ENCODE data around the gene PTPRG.

PTPRG gene

GRCh38 chr3:61625429-61625828 lies 64.1 kb downstream of the PTPRG start:
- no peak for DNase-seq

GRCh38 chr3:61626484-61626883 lies 65.1 kb downstream of the PTPRG start:
- no peak for DNase-seq

- DNase-seq: no peak
Observed at GRCh38 chr3:61627768-61628185, 66.4 kb downstream of the PTPRG start.

GRCh38 chr3:61628636-61629035 lies 67.3 kb downstream of the PTPRG start:
- no peak for DNase-seq

DNA sequence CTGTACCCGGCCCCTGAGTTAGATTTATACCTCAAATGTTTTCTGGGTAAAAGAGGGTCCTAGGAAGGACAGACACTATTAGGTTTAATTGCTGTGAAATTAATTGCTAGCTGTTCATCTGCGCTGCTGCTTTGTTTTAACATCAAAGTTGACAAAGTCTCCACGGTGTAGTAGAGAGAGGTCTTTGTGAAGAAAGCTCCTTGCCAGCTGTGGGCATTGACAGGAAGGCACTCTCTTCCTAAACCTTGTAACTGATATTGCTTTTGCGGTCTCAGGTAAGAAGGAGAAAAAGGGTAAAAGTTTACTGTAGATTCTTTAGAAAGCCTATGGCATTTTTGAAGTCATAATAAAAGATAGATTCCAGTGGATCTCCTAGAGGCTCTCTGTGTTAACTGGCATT lies 68.1 kb downstream of the PTPRG start:
- DNase-seq: no peak

DNA sequence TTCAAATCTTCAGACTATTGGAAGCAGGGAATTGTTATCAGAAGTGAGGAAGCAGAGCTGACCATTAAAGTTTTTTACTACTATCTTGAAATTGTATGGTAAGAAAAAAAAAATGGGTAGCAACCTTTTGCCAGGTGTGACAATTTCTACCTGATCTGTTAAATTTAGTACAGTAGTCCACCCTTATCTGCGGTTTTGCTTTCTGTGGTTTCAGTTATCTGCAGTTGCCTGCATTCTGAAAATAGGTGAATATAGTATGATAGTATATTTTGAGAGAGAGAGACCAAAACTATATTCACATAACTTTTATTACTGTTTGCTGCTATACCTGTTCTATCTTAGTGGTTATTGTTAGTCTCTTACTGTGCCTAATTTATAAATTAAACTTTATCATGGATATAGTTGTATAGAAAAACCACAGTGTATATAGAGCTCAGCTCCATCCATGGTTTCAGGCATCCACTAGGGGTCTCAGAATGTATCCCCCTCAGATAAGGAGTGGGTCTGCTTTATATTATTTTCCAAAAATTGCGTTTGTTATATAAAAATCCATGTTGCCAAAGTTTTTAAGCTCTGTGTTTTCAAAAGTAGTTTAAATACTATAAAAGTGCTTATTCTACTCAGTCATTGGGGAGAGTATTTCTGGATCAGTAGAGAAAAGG lies 69.9 kb downstream of the PTPRG start:
- DNase-seq: no peak

- DNase-seq: no peak
Observed at GRCh38 chr3:61632568-61633175, 71.3 kb downstream of the PTPRG start.

GRCh38 chr3:61634678-61635077 lies 73.3 kb downstream of the PTPRG start:
- no peak for DNase-seq

DNA sequence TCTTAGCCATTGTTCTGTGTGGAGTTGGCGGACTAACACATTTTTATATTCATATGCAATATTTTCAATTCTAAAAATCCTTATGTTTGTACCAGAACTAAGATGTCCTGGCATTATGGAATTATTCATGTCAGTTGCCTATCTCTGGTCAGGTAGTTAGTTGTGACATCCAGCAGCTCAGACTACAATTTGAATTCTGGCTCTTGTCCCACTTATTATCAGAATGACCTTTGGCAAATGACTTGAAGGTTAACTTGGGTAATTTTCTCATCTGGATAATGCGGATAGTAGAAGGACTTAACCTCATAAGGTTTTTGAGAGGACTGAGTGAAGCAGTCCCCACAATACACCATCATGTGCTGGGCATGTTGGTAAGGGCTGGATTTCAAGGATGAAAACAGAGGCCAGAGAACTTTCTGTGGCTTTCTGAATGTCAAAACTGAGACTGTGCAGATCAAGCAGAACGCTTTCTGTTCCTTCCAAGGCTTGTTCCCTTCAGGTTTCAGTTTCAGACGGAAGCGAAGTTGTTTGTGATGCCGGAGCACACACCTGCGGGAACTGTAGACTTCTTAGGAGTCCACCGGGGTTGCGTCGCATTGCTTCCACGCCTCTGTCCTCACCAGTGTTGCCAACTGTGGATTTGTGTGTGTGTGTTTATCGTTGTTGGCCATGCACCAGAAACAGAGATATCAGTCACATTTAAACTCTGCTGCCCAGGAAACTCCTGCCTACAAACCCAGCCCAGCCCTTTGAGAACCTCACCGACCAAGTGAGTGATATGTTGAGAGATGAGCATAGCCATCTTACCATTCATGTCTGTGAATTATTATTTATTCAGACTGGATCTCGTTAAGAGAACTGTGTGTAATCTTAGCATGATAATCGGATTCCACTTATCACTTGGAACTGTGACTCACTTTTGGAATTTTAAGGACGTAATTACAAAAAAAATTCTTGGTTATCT lies 76.0 kb downstream of the PTPRG start:
- DNase-seq: no peak

- no peak for DNase-seq
Observed at GRCh38 chr3:61638741-61639140, 77.4 kb downstream of the PTPRG start.

- no peak for DNase-seq
Observed at GRCh38 chr3:61639991-61640390, 78.6 kb downstream of the PTPRG start.

- DNase-seq: no peak
Observed at GRCh38 chr3:61645148-61645547, 83.8 kb downstream of the PTPRG start.

DNA sequence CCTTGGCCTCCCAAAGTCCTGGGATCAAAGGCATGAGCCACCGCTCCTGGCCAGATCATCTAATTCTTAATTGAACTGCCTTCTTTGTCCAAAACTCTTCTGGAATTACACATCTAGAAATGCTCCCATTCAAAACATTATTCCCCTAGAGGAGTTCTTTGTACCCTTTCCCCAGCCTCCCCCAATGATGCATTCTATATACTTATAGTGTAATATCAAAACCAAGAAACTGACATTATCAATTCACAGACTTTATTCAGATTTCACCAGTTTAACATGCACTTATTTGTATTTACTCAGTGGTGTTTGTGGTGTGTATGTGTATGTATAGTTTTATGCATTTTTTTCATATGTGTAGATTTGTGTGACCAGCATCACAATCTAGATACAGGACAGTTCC lies 85.0 kb downstream of the PTPRG start:
- DNase-seq: no peak

DNA sequence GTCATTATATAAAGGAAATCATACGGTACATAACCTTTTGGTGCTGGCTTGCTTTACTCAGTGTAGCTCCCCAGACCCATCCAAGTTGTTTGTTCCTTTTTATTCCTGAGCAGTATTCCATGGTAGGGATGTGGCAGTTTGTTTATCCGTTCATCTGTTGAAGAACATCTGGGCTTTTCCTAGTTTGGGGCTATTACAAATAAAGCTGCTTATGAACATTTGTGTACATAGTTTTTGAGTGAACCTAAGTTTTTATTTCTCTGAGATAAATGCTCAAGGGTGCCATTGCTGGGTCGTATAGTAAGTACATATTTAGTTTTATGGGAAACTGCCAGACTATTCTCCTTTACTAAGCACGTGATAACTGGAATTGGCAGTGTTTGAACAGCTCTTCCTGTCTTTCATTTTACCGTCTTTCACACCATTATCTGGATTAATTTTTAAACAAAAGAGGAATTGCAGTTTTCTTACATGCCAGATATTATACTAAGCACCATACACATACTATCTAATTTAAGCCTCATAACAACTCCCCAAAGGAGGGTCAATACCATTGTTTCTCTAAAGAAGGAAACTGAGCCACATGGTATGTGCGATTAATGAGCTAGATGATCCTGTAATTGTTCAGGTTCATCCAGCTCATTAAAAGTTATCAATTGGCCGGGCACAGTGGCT lies 85.6 kb downstream of the PTPRG start:
- DNase-seq: no peak

DNA sequence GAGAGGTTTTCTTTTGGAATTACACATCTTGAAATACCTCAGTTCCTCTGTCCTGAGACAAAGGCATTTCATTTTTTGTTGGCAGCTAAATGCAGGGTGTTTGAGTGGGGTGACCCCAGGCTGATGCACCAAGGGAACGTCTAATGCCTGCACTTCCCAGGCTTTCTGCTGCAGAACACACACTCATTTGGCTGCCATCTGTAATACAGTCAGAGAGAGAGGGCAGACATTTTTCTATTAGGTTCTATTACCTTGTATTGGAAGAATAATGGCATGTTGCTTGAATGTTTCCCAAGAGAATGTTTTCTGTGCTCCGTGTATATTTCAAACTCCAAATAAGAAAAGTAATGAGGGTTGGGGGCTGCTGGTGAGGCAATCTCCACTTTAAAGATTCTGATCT lies 87.1 kb downstream of the PTPRG start:
- DNase-seq: no peak

- no peak for DNase-seq
Observed at GRCh38 chr3:61649381-61650170, 88.2 kb downstream of the PTPRG start.

GRCh38 chr3:61650276-61650675 lies 88.9 kb downstream of the PTPRG start:
- peak; percentile 85 for DNase-seq

GRCh38 chr3:61650719-61651410 lies 89.5 kb downstream of the PTPRG start:
- DNase-seq: peak; percentile 44

GRCh38 chr3:61657689-61658088 lies 96.3 kb downstream of the PTPRG start:
- DNase-seq: no peak

DNA sequence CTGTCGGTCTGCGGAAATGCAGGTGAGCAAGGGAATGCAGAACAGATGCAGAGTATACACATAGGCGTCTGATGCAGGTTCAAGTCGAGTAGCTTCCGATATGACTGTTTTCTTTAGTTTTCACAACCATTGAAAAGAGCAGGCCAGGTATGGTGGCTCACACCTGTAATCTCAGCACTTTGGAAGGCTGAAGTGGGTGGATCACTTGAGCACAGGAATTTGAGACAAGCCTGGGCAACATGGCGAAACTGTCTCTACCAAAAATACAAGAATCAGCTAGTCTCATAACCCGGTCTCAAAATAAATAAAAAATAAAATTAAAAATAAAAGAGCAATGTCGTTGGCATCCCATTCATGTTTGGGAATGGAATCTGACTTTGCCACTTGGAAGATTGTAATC lies 101.5 kb downstream of the PTPRG start:
- DNase-seq: no peak

- no peak for DNase-seq
Observed at GRCh38 chr3:61663356-61664104, 102.2 kb downstream of the PTPRG start.

All from NCI-H446 treated with DMSO at 0.1 percent for 48 hours (cell line).